Panc1 (cell line): ENCODE data around the gene PANK2. TPM values are rescaled to one million over a fixed set of nuclear protein-coding genes. Genes with fewer than 3 reads are reported as not detected.

Experiments used
- ATAC-seq: fragments of 200-7000 bp; cut with Tn5 transposase; 2 replicates; pipeline ENCODE4 v1.9.1; 2020; ENCODE audit warnings: mild to moderate bottlenecking, moderate library complexity
- BruUV-seq: library from RNA; stranded (reverse); fragments of 400-500 nt; replicated peaks from 2 replicates; lab custom pipeline; 2021; lab: Mats Ljungman, UMichigan
- CTCF ChIA-PET: fragments of 300-600 bp; sonication (Branson Sonifier 250); formaldehyde crosslinking; loops from one replicate; lab custom pipeline; 2022; ENCODE audit warnings: antibody characterized with exemption; lab: Charles Lee
- POLR2A ChIA-PET: fragments of 300-600 bp; sonication (Branson Sonifier 250); formaldehyde crosslinking; loops from one replicate; lab custom pipeline; 2022; ENCODE audit warnings: antibody characterized with exemption; lab: Charles Lee
- DNase-seq: peaks from one replicate; pipeline ENCODE4 v3.0.0-alpha.2; 2010; ENCODE audit warnings: low read depth, low spot score
- H3K27ac ChIP-seq: 2 replicates; pipeline ENCODE4 v1.5.1; 2011; ENCODE audit warnings: mild to moderate bottlenecking, low read length, inconsistent platforms
- H3K27me3 ChIP-seq: fragments of 200-500 bp; sonication (Bioruptor generic); 2 replicates; pipeline ENCODE4 v1.6.0; 2014; ENCODE audit warnings: low read length, inconsistent platforms; ENCODE audit not compliant: control insufficient read depth, insufficient read depth
- H3K36me3 ChIP-seq: fragments of 200-500 bp; sonication (Bioruptor generic); 2 replicates; pipeline ENCODE4 v1.5.1; 2014; ENCODE audit warnings: inconsistent platforms, mild to moderate bottlenecking, low read length, moderate library complexity; ENCODE audit not compliant: control insufficient read depth, insufficient read depth
- H3K4me1 ChIP-seq: 2 replicates; pipeline ENCODE4 v1.5.1; 2011; ENCODE audit warnings: inconsistent platforms, mild to moderate bottlenecking, low read length, moderate library complexity; ENCODE audit not compliant: control insufficient read depth, insufficient read depth
- H3K4me3 ChIP-seq, 2 experiments: 2 replicates each; pipeline ENCODE4 v1.5.1; 2011 to 2012; ENCODE audit warnings: low read depth in 2 of 2, low read length in 2 of 2, mild to moderate bottlenecking in 2 of 2, inconsistent platforms in 1 of 2, moderate library complexity in 1 of 2
- H3K9me3 ChIP-seq: fragments of 200-500 bp; sonication (Bioruptor generic); 2 replicates; pipeline ENCODE4 v1.5.1; 2014; ENCODE audit warnings: low read depth, mild to moderate bottlenecking, inconsistent platforms, low read length, moderate library complexity; ENCODE audit not compliant: control insufficient read depth, insufficient read depth
- POLR2AphosphoS5 ChIP-seq: IDR thresholded peaks from 2 replicates; pipeline ENCODE4 v1.6.1; 2012; ENCODE audit warnings: mild to moderate bottlenecking, low read depth, low read length, moderate library complexity
- SIN3A ChIP-seq: IDR thresholded peaks from 2 replicates; pipeline ENCODE4 v1.6.1; 2012; ENCODE audit warnings: low read depth, mild to moderate bottlenecking, low read length, moderate library complexity, borderline replicate concordance; ENCODE audit not compliant: insufficient read depth
- TCF7L2 ChIP-seq: IDR thresholded peaks from 2 replicates; pipeline ENCODE4 v1.6.1; 2011; ENCODE audit warnings: mild to moderate bottlenecking, low read depth, low read length, inconsistent platforms
- in situ Hi-C: cut with HindIII; loops from 2 replicates; pipeline ENCODE4 v1.10.0; 2016; ENCODE audit warnings: low sequenced_read_pairs, low pct_unique_long_range_greater_than_20kb
- intact Hi-C: fragments of 100-400 bp; cut with micrococcal nuclease; formaldehyde crosslinking; loops from one replicate; pipeline ENCODE4 v1.10.0; 2022; ENCODE audit not compliant: unreplicated experiment
- total RNA-seq: library from RNA; stranded (reverse); gene quantifications from one replicate; pipeline ENCODE4 v1.2.1, GENCODE V29; 2021; ENCODE audit not compliant: unreplicated experiment
- TF ChIP-seq, protein P1 (sequence below), 2 experiments: IDR thresholded peaks; 2 replicates each; pipeline ENCODE4 v1.6.1; 2011 to 2012; ENCODE audit warnings: low read depth in 2 of 2, control low read depth in 1 of 2, low read length in 1 of 2, mild to moderate bottlenecking in 1 of 2, moderate library complexity in 1 of 2; ENCODE audit not compliant: insufficient read depth in 1 of 2
- TF ChIP-seq, protein P2 (sequence below): fragments of 450-650 bp; IDR thresholded peaks from 2 replicates; pipeline ENCODE4 v1.5.1; 2017; ENCODE audit warnings: mild to moderate bottlenecking

The PANK2 gene
- total RNA-seq, 1 experiment from 2014 or later: 40.9 TPM

DNA sequence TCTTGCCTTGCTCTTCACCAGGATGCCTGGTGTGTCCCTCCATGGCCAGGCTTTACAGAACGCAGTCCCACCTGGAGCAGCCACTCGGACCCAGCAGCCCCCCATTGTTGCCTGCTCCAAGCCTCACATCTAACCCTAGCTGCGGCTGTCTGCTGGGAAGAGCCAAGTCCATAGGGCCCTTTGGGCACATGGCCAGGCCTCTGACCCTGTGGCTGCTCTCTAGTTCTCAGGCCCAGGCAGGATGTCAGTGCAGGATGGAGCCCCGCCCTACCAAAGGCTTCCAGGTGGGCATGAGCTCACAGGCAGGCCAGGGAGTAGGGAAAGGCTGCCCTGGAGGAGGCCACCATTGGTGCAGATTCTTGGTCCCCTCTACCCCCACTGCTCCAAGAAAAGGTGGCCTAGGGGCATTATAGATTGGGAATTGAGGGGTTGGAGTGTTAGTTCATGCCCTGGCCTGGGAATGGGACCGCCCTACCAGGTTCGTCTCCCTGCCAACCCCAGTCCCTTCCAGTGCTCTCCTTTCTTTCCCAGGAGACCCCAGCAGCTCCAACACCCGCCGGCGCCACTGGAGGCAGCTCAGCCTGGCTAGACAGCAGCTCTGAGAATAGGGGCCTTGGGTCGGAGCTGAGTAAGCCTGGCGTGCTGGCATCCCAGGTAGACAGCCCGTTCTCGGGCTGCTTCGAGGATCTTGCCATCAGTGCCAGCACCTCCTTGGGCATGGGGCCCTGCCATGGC is 23.9 kb upstream of the PANK2 start:
- Histone ChIP-seq H3K4me3 (no peak overlapping the region), H3K36me3 (peaks cover 4% of the 10 kb centered on the region; the same call in 1 of the 2 replicates)

DNA sequence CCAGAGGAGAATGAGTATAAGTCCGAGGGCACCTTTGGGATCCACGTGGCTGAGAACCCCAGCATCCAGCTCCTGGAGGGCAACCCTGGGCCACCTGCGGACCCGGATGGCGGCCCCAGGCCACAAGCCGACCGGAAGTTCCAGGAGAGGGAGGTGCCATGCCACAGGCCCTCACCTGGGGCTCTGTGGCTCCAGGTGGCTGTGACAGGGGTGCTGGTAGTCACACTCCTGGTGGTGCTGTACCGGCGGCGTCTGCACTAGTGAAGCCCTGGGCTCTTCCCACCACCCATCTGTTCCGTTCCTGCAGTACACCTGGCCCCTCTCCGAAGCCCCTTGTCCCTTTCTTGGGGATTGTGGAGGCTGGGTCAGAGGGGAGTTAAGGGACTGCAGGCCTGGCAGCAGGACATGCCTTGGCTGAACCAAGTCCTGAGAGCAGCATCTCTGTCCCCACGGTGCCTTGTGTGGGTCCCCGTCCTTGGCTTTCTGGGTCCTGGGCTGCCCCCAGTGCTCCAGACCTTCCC is 23.2 kb upstream of the PANK2 start:
- BruUV-seq: no TSS peak
- CTCF ChIA-PET: interaction anchor here (0.6 kb wide), 1 partner anchor 11 kb away, joined by 9 read pairs; no protein-coding TSS in a partner anchor
- intact Hi-C loops (no loop called here), in situ Hi-C loops (no loop called here)
- no peak overlapping the region for H3K27ac ChIP-seq
- no peaks in the 10 kb centered on the region for H3K27me3 ChIP-seq
- H3K4me3 ChIP-seq: no peak overlapping the region
- ATAC-seq (no peak), DNase-seq (no peak)
- TF ChIP-seq, protein P1, sequence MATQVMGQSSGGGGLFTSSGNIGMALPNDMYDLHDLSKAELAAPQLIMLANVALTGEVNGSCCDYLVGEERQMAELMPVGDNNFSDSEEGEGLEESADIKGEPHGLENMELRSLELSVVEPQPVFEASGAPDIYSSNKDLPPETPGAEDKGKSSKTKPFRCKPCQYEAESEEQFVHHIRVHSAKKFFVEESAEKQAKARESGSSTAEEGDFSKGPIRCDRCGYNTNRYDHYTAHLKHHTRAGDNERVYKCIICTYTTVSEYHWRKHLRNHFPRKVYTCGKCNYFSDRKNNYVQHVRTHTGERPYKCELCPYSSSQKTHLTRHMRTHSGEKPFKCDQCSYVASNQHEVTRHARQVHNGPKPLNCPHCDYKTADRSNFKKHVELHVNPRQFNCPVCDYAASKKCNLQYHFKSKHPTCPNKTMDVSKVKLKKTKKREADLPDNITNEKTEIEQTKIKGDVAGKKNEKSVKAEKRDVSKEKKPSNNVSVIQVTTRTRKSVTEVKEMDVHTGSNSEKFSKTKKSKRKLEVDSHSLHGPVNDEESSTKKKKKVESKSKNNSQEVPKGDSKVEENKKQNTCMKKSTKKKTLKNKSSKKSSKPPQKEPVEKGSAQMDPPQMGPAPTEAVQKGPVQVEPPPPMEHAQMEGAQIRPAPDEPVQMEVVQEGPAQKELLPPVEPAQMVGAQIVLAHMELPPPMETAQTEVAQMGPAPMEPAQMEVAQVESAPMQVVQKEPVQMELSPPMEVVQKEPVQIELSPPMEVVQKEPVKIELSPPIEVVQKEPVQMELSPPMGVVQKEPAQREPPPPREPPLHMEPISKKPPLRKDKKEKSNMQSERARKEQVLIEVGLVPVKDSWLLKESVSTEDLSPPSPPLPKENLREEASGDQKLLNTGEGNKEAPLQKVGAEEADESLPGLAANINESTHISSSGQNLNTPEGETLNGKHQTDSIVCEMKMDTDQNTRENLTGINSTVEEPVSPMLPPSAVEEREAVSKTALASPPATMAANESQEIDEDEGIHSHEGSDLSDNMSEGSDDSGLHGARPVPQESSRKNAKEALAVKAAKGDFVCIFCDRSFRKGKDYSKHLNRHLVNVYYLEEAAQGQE (IDR thresholded peaks at IDR 0.05; ENCODE audit: insufficient read depth in 1 of 2, low read depth in 2 of 2, low read length in 1 of 2): no peak
- TF ChIP-seq SIN3A (no peak), TCF7L2 (no peak), POLR2AphosphoS5 (no peak)
- TF ChIP-seq, protein P2, sequence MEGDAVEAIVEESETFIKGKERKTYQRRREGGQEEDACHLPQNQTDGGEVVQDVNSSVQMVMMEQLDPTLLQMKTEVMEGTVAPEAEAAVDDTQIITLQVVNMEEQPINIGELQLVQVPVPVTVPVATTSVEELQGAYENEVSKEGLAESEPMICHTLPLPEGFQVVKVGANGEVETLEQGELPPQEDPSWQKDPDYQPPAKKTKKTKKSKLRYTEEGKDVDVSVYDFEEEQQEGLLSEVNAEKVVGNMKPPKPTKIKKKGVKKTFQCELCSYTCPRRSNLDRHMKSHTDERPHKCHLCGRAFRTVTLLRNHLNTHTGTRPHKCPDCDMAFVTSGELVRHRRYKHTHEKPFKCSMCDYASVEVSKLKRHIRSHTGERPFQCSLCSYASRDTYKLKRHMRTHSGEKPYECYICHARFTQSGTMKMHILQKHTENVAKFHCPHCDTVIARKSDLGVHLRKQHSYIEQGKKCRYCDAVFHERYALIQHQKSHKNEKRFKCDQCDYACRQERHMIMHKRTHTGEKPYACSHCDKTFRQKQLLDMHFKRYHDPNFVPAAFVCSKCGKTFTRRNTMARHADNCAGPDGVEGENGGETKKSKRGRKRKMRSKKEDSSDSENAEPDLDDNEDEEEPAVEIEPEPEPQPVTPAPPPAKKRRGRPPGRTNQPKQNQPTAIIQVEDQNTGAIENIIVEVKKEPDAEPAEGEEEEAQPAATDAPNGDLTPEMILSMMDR: no peak
- H3K36me3 ChIP-seq: peaks cover 4% of the 10 kb centered on the region; the same call in 1 of the 2 replicates
- H3K9me3 ChIP-seq: peaks cover 2% of the 10 kb centered on the region; the same call in 1 of the 2 replicates
- POLR2A ChIA-PET: interaction anchor here (0.6 kb wide), 2 partner anchors 31 to 33 kb away, joined by 3 to 4 read pairs; no protein-coding TSS in a partner anchor
- H3K4me1 ChIP-seq: no peaks in the 10 kb centered on the region

More for the DNA sequence above, 23.9 kb upstream of the PANK2 start:
- intact Hi-C loops (no loop called here), in situ Hi-C loops (no loop called here)
- TF ChIP-seq, protein P1 (IDR thresholded peaks at IDR 0.05; ENCODE audit: insufficient read depth in 1 of 2, low read depth in 2 of 2, low read length in 1 of 2): no peak
- no peak for TF ChIP-seq TCF7L2
- ChIA-PET CTCF (no interaction called here), POLR2A (interaction anchor here (0.6 kb wide), 1 partner anchor 33 kb away, joined by 3 read pairs; no protein-coding TSS in a partner anchor)
- no peak for DNase-seq
- no TSS peak for BruUV-seq
- Histone ChIP-seq H3K9me3 (peaks cover 2% of the 10 kb centered on the region; the same call in 1 of the 2 replicates), H3K27ac (no peak overlapping the region), H3K4me1 (no peaks in the 10 kb centered on the region), H3K27me3 (no peaks in the 10 kb centered on the region)
- no peak for ATAC-seq
